Measurements from ENCODE around the gene SLC2A10.

Gene SLC2A10

GRCh38 chr20:46666818-46667515 is 42.5 kb upstream of the SLC2A10 start:
- Histone ChIP-seq H3K27me3 (no peaks in the 10 kb centered on the region), H3K36me3 (no peaks in the 10 kb centered on the region), H3K9me3 (no peaks in the 10 kb centered on the region), H3K4me1 (no peaks in the 10 kb centered on the region), H3K4me3 (ENCODE audit: low read depth, low read length) (no peak overlapping the region)
- no peak for DNase-seq
- no peak for TF ChIP-seq CTCF (IDR thresholded peaks at IDR 0.05; ENCODE audit: low read depth, low read length)

GRCh38 chr20:46670228-46670584 is 39.2 kb upstream of the SLC2A10 start:
- DNase-seq, result no peak
- Histone ChIP-seq H3K27me3 (no peaks in the 10 kb centered on the region), H3K36me3 (no peaks in the 10 kb centered on the region), H3K4me1 (no peaks in the 10 kb centered on the region), H3K9me3 (no peaks in the 10 kb centered on the region), H3K4me3 (ENCODE audit: low read depth, low read length) (no peak overlapping the region)
- TF ChIP-seq CTCF (IDR thresholded peaks at IDR 0.05; ENCODE audit: low read depth, low read length), result no peak

- H3K4me3 ChIP-seq (ENCODE audit: low read depth, low read length), result no peak overlapping the region
- no peaks in the 10 kb centered on the region for H3K36me3 ChIP-seq
- no peak for TF ChIP-seq CTCF (IDR thresholded peaks at IDR 0.05; ENCODE audit: low read depth, low read length)
- H3K9me3 ChIP-seq, result no peaks in the 10 kb centered on the region
- DNase-seq, result no peak
- H3K4me1 ChIP-seq, result no peaks in the 10 kb centered on the region
- no peaks in the 10 kb centered on the region for H3K27me3 ChIP-seq
Measured at GRCh38 chr20:46670585-46671584, 38.6 kb upstream of the SLC2A10 start.

- Histone ChIP-seq H3K9me3 (no peaks in the 10 kb centered on the region), H3K4me1 (no peaks in the 10 kb centered on the region), H3K36me3 (no peaks in the 10 kb centered on the region), H3K4me3 (ENCODE audit: low read depth, low read length) (no peak overlapping the region), H3K27me3 (no peaks in the 10 kb centered on the region)
- TF ChIP-seq CTCF (IDR thresholded peaks at IDR 0.05; ENCODE audit: low read depth, low read length), result no peak
- DNase-seq, result no peak
Measured at GRCh38 chr20:46671866-46672542, 37.4 kb upstream of the SLC2A10 start.

- no peaks in the 10 kb centered on the region for H3K36me3 ChIP-seq
- no peaks in the 10 kb centered on the region for H3K27me3 ChIP-seq
- no peak for DNase-seq
- no peak for TF ChIP-seq CTCF (IDR thresholded peaks at IDR 0.05; ENCODE audit: low read depth, low read length)
- no peaks in the 10 kb centered on the region for H3K4me1 ChIP-seq
- no peaks in the 10 kb centered on the region for H3K9me3 ChIP-seq
- H3K4me3 ChIP-seq (ENCODE audit: low read depth, low read length), result no peak overlapping the region
Measured at GRCh38 chr20:46672543-46673148, 36.8 kb upstream of the SLC2A10 start.

Measured in BE2C (cell line).